ENCODE data around the gene ANKS1B.
"Not testable (repeated sequence)": the region's sequence is repeated elsewhere in the genome, so short reads cannot be mapped to it uniquely, and the experiment has no call there.

Gene ANKS1B

DNA sequence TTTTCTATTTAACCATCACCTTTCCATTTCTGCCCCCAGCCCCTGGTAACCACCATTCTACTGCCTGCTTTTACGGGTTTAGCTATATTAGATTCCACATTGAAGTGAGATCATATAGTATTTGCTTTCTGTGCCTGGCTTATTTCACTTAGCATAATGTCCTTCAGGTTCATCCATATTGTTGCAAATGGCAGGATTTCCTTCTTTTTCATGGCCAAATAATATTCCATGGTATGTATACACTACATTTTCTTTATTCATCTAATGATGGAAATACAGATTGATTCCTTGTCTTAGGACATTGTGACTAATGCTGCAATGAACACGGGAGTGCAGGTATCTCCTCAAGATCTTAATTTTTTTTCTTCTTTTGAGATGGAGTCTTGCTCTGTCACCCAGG lies 1137.5 kb downstream of the ANKS1B start:
- no peak overlapping the region for H3K9ac ChIP-seq (ENCODE audit: low read length)
- no peaks in the 10 kb centered on the region for H3K4me1 ChIP-seq (ENCODE audit: control insufficient read depth, insufficient read depth, low read length)
- no peak overlapping the region for H3K27ac ChIP-seq (ENCODE audit: low read depth, low read length)
- H3K27me3 ChIP-seq (ENCODE audit: control insufficient read depth, insufficient read depth, low read length) = no peaks in the 10 kb centered on the region
- H3K4me3 ChIP-seq (ENCODE audit: low read depth, low read length) = no peak overlapping the region
- no peaks in the 10 kb centered on the region for H3K9me3 ChIP-seq (ENCODE audit: control insufficient read depth, insufficient read depth, low read depth, low read length)
- H3K36me3 ChIP-seq (ENCODE audit: control insufficient read depth, insufficient read depth, low read length) = no peaks in the 10 kb centered on the region

DNA sequence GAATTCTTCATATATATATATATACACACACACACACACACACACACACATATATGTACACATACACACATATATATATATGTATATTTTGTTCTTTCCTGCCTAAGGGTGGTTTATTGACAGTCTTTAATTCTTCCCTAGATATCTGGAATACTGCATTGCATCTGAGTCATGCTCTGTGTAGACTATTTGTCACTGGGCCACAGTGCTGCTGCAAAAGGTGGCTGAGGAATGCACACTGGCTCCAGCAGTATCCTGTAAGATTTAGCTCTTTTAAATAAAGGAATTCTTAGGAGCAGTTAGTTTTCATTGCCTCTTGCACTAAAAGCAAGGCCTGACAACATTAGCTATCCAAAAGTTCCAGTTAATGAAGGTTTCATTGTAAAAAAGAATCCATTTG lies 1138.8 kb downstream of the ANKS1B start:
- H3K27ac ChIP-seq (ENCODE audit: low read depth, low read length) = no peak overlapping the region
- no peaks in the 10 kb centered on the region for H3K4me1 ChIP-seq (ENCODE audit: control insufficient read depth, insufficient read depth, low read length)
- H3K9ac ChIP-seq (ENCODE audit: low read length) = no peak overlapping the region
- H3K4me3 ChIP-seq (ENCODE audit: low read depth, low read length) = no peak overlapping the region
- H3K36me3 ChIP-seq (ENCODE audit: control insufficient read depth, insufficient read depth, low read length) = no peaks in the 10 kb centered on the region
- H3K27me3 ChIP-seq (ENCODE audit: control insufficient read depth, insufficient read depth, low read length) = no peaks in the 10 kb centered on the region
- H3K9me3 ChIP-seq (ENCODE audit: control insufficient read depth, insufficient read depth, low read depth, low read length) = no peaks in the 10 kb centered on the region

DNA sequence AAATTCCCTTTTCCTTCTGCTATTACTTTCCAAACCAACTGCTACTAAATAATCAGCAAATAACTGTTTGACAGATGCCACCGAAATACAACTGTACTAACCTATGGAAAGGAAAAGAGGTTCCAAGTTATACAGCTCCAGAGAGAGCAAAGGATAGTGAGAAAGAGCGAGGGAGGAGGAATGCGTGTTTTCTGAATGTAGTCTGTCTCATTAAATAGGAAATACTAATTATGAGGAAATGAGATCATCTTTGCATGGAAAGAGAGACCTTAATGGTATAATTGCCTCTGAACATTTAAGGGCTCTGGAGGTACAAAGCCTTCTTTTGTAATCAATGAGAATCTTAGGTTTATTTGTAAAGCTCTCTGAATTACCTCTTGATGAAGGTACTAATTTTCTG lies 1144.4 kb downstream of the ANKS1B start:
- H3K4me1 ChIP-seq (ENCODE audit: control insufficient read depth, insufficient read depth, low read length) = no peaks in the 10 kb centered on the region
- no peaks in the 10 kb centered on the region for H3K36me3 ChIP-seq (ENCODE audit: control insufficient read depth, insufficient read depth, low read length)
- no peak overlapping the region for H3K27ac ChIP-seq (ENCODE audit: low read depth, low read length)
- H3K9ac ChIP-seq (ENCODE audit: low read length) = no peak overlapping the region
- H3K9me3 ChIP-seq (ENCODE audit: control insufficient read depth, insufficient read depth, low read depth, low read length) = no peaks in the 10 kb centered on the region
- no peaks in the 10 kb centered on the region for H3K27me3 ChIP-seq (ENCODE audit: control insufficient read depth, insufficient read depth, low read length)
- no peak overlapping the region for H3K4me3 ChIP-seq (ENCODE audit: low read depth, low read length)

DNA sequence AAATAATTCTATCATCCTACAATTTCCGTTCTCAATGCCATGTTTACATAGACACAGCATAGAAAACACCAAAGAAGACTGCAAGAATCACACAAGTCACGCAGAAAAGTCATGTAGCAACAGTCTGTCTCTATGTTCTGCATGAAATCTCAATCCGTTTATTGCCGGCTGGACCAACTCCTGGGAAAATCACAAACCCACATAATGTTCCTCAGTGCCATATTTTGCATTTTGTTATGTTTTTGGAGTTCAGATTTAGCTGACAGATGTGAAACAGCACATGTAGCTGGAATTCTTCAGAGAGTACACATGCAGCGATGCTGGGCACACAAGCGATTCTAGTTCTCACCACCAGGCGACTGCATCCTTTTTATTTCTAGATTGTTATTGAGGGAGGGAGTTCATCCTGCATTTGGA lies 1146.5 kb downstream of the ANKS1B start:
- no peak overlapping the region for H3K4me3 ChIP-seq (ENCODE audit: low read depth, low read length)
- no peak overlapping the region for H3K9ac ChIP-seq (ENCODE audit: low read length)
- H3K9me3 ChIP-seq (ENCODE audit: control insufficient read depth, insufficient read depth, low read depth, low read length) = no peaks in the 10 kb centered on the region
- no peak overlapping the region for H3K27ac ChIP-seq (ENCODE audit: low read depth, low read length)
- H3K27me3 ChIP-seq (ENCODE audit: control insufficient read depth, insufficient read depth, low read length) = no peaks in the 10 kb centered on the region
- H3K4me1 ChIP-seq (ENCODE audit: control insufficient read depth, insufficient read depth, low read length) = no peaks in the 10 kb centered on the region
- no peaks in the 10 kb centered on the region for H3K36me3 ChIP-seq (ENCODE audit: control insufficient read depth, insufficient read depth, low read length)

DNA sequence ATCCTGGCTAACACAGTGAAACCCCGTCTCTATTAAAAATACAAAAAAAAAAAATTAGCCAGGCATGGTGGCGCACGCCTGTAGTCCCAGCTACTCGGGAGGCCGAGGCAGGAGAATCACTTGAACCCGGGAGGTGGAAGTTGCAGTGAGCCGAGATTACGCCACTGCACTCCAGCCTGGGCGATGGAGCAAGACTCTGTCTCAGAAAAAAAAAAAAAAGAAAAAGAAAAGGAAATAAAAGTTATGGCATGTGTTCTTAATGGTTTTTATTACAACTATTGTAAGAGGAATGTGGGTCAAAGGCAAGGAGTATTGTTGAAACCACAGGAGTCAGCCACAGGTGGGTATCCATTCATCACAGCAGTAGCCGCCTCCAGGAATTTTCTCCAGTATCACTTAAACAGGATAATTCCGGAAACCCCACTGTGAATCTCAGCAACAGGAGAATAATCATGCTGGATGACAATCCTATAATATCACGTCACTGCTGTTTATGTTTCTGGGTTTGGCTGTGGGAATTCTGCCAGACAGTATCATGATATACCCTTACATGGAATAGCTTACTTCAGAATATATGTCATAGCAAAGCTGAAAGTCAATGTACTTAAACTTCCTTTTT lies 1147.5 kb downstream of the ANKS1B start:
- H3K9me3 ChIP-seq (ENCODE audit: control insufficient read depth, insufficient read depth, low read depth, low read length); H3K9ac ChIP-seq (ENCODE audit: low read length); H3K27me3 ChIP-seq (ENCODE audit: control insufficient read depth, insufficient read depth, low read length): not testable (repeated sequence)

DNA sequence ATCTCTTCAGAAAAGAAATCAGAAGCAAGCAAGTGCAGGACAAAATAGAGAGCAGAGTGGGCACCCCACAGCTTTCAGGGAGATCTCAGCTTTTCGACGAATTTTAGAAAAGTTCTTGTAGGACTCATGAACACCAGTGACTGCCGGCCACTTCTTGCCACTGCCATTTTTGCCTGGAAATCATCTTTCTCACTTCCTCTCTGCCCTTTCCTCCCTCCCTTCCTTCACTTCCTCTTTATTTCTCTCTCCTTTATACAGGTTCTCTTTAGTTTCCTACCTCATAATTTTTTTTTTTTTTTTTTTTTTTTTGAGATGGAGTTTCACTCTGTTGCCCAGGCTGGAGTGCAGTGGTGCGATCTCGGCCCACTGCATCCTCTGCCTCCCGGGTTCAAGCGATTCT lies 1154.1 kb downstream of the ANKS1B start:
- H3K4me1 ChIP-seq (ENCODE audit: control insufficient read depth, insufficient read depth, low read length) = no peaks in the 10 kb centered on the region
- no peaks in the 10 kb centered on the region for H3K9me3 ChIP-seq (ENCODE audit: control insufficient read depth, insufficient read depth, low read depth, low read length)
- H3K9ac ChIP-seq (ENCODE audit: low read length) = no peak overlapping the region
- H3K27me3 ChIP-seq (ENCODE audit: control insufficient read depth, insufficient read depth, low read length) = no peaks in the 10 kb centered on the region
- H3K4me3 ChIP-seq (ENCODE audit: low read depth, low read length) = no peak overlapping the region
- no peak overlapping the region for H3K27ac ChIP-seq (ENCODE audit: low read depth, low read length)
- no peaks in the 10 kb centered on the region for H3K36me3 ChIP-seq (ENCODE audit: control insufficient read depth, insufficient read depth, low read length)

More for the DNA sequence above, 1147.5 kb downstream of the ANKS1B start:
- H3K4me1 ChIP-seq (ENCODE audit: control insufficient read depth, insufficient read depth, low read length); H3K27ac ChIP-seq (ENCODE audit: low read depth, low read length); H3K36me3 ChIP-seq (ENCODE audit: control insufficient read depth, insufficient read depth, low read length); H3K4me3 ChIP-seq (ENCODE audit: low read depth, low read length): not testable (repeated sequence)

DNA sequence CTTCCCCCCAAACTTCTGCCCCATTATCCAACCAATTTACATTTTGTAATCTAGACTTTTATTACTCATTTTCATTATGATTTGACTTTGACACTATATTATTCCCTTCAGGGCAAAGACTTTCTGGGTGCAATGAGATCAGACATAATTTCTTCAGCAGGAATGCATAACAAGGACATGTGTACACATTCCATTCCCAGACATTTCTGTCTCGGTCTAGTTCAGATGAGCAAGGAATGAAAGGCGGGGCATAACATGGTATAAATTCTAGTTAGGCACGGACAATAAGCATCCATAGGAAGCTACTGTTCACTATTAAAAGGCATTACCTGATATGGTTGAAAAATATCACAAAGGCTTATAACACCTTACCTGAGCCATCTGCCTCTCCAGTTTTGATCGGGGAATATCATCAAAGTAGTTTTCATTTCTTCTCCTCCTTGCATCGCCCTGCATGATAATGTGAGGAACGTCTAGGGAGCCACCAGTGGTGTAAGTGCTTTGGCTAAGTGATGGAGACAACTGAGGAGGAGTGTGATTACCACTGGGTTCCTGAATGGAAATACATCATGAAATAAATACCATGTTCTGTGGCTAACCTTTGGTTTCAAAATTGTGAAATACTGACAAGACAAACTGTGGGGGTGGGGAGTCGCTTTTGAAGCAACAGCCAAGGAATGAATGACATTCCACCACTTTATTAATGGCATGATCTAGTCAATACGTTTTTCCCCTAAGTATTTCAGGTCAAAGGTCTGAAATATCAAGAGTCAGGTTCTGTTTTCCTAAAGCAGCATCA lies 1155.7 kb downstream of the ANKS1B start:
- Histone ChIP-seq H3K9ac (ENCODE audit: low read length) (no peak overlapping the region), H3K4me1 (ENCODE audit: control insufficient read depth, insufficient read depth, low read length) (peaks cover 6% of the 10 kb centered on the region; the same call in 1 of the 2 replicates), H3K36me3 (ENCODE audit: control insufficient read depth, insufficient read depth, low read length) (no peaks in the 10 kb centered on the region), H3K27me3 (ENCODE audit: control insufficient read depth, insufficient read depth, low read length) (no peaks in the 10 kb centered on the region), H3K9me3 (ENCODE audit: control insufficient read depth, insufficient read depth, low read depth, low read length) (no peaks in the 10 kb centered on the region), H3K27ac (ENCODE audit: low read depth, low read length) (no peak overlapping the region), H3K4me3 (ENCODE audit: low read depth, low read length) (no peak overlapping the region)

DNA sequence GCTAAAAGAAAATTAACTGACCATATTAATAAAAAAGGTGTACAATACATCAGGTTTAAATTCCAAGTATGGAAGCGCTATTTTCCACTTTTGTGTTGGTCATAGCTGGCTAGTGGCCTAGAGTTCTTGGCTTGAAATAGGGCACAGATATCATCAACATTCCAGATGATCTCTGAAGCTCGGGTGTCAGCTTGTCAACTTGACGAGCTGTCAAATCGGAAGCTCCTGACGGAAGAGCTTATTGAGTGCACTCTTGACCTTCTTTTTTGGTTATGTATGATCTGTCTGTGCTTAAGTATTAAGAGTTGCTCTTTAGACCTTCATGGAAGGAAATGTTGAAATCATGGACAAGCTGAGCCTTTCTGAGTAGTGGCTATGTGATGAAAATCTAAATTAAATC lies 1161.7 kb downstream of the ANKS1B start:
- H3K27ac ChIP-seq (ENCODE audit: low read depth, low read length) = no peak overlapping the region
- H3K27me3 ChIP-seq (ENCODE audit: control insufficient read depth, insufficient read depth, low read length) = no peaks in the 10 kb centered on the region
- no peak overlapping the region for H3K4me3 ChIP-seq (ENCODE audit: low read depth, low read length)
- no peak overlapping the region for H3K9ac ChIP-seq (ENCODE audit: low read length)
- no peaks in the 10 kb centered on the region for H3K9me3 ChIP-seq (ENCODE audit: control insufficient read depth, insufficient read depth, low read depth, low read length)
- peaks cover 21% of the 10 kb centered on the region for H3K4me1 ChIP-seq (ENCODE audit: control insufficient read depth, insufficient read depth, low read length)
- H3K36me3 ChIP-seq (ENCODE audit: control insufficient read depth, insufficient read depth, low read length) = no peaks in the 10 kb centered on the region

DNA sequence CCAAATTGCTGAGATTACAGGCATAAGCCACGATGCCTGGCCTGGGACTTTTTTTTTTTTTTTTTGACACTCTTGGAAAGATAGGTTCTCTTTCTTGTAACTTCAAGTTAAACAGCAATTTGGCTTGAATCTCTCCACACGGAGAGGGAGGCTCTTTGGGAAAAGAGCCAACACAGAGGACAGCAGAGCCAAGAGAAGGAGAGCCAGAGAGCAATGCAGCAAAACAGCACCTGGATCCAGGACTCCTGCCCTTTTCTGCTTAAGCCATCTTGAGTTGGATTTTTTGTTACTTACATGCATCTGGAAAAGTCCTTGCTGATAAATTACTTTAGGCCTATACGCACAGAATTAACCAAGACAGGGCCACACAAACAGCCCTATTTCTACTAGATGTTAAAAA lies 1162.9 kb downstream of the ANKS1B start:
- no peak overlapping the region for H3K9ac ChIP-seq (ENCODE audit: low read length)
- H3K9me3 ChIP-seq (ENCODE audit: control insufficient read depth, insufficient read depth, low read depth, low read length) = no peaks in the 10 kb centered on the region
- peaks cover 21% of the 10 kb centered on the region for H3K4me1 ChIP-seq (ENCODE audit: control insufficient read depth, insufficient read depth, low read length)
- no peak overlapping the region for H3K27ac ChIP-seq (ENCODE audit: low read depth, low read length)
- no peaks in the 10 kb centered on the region for H3K36me3 ChIP-seq (ENCODE audit: control insufficient read depth, insufficient read depth, low read length)
- no peaks in the 10 kb centered on the region for H3K27me3 ChIP-seq (ENCODE audit: control insufficient read depth, insufficient read depth, low read length)
- no peak overlapping the region for H3K4me3 ChIP-seq (ENCODE audit: low read depth, low read length)

DNA sequence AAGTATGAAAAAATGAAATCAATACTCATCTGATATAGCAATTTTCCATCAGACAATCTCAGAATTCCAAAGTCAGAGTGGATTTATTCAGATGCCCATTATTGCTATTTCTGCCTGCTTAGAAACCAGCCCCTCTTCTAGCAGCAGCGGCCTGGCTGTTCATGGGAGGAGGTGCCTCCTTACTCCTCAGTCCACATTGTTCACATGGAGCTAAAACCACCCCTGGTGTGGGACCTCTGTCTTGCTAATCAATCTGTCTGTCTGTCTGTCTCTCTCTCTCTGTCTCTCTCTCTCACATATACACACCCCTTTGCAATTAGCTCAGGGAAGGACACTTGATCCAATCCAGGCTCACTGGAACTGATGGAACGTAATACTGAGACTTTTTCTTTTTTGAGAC lies 1163.5 kb downstream of the ANKS1B start:
- H3K4me3 ChIP-seq (ENCODE audit: low read depth, low read length) = no peak overlapping the region
- no peaks in the 10 kb centered on the region for H3K9me3 ChIP-seq (ENCODE audit: control insufficient read depth, insufficient read depth, low read depth, low read length)
- H3K9ac ChIP-seq (ENCODE audit: low read length) = no peak overlapping the region
- no peaks in the 10 kb centered on the region for H3K36me3 ChIP-seq (ENCODE audit: control insufficient read depth, insufficient read depth, low read length)
- no peaks in the 10 kb centered on the region for H3K27me3 ChIP-seq (ENCODE audit: control insufficient read depth, insufficient read depth, low read length)
- no peak overlapping the region for H3K27ac ChIP-seq (ENCODE audit: low read depth, low read length)
- peaks cover 21% of the 10 kb centered on the region for H3K4me1 ChIP-seq (ENCODE audit: control insufficient read depth, insufficient read depth, low read length)

DNA sequence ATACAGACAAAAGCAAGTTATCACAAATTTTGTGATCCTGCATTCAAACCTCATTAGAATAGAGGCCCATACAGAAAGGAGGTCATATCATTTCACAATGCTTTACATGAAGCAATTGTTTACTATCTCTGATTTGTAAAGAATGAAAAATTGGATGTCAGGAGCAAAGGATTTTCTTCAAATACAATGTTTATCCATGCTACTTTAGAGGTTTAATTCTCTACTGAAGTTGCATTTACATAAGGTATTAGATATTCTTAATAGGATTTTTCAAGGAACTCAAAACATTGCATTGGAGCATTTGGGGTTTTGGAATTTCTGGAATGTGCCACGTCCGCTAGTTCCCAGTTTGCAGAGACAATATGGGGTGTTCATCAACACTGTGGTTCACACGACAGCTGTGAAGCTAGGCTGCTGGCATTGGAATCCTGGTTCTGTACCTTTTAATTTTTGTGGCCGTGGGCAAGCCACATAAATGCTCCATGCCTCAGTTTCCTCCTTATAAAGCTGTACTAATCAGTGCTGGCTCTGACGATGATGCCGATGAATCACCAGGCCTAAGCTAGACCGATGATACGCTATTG lies 1164.8 kb downstream of the ANKS1B start:
- H3K9me3 ChIP-seq (ENCODE audit: control insufficient read depth, insufficient read depth, low read depth, low read length) = no peaks in the 10 kb centered on the region
- H3K27me3 ChIP-seq (ENCODE audit: control insufficient read depth, insufficient read depth, low read length) = no peaks in the 10 kb centered on the region
- no peak overlapping the region for H3K4me3 ChIP-seq (ENCODE audit: low read depth, low read length)
- H3K36me3 ChIP-seq (ENCODE audit: control insufficient read depth, insufficient read depth, low read length) = no peaks in the 10 kb centered on the region
- no peak overlapping the region for H3K9ac ChIP-seq (ENCODE audit: low read length)
- peaks cover 21% of the 10 kb centered on the region for H3K4me1 ChIP-seq (ENCODE audit: control insufficient read depth, insufficient read depth, low read length)
- H3K27ac ChIP-seq (ENCODE audit: low read depth, low read length) = no peak overlapping the region
